K562 (cell line): ENCODE measurements around the gene DZIP1. TPM values are rescaled to one million over a fixed set of nuclear protein-coding genes. Genes with fewer than 3 reads are reported as not detected.

Source experiments
- ATAC-seq: fragments of 200-7000 bp; cut with Tn5 transposase; 3 replicates; pipeline ENCODE4 v1.9.1; 2020; ENCODE audit warnings: moderate library complexity
- BruUV-seq: library from RNA; stranded (reverse); fragments of 400-500 nt; replicated peaks from 2 replicates; lab custom pipeline; 2021; lab: Mats Ljungman, UMichigan
- CTCF ChIA-PET: fragments of 300-600 bp; formaldehyde crosslinking; extraction: SDS; loops from one replicate; lab custom pipeline; 2021; ENCODE audit warnings: low intra/inter-chr PET ratio; lab: Yijun Ruan, JAX
- POLR2A ChIA-PET: fragments of 300-600, 350-650 bp; sonication (Branson Sonifier 250); formaldehyde crosslinking; extraction: SDS; loops from one replicate; lab custom pipeline; 2021; ENCODE audit warnings: antibody characterized with exemption, inconsistent platforms; lab: Yijun Ruan, JAX
- DNase-seq, 4 experiments: peaks; one replicate each; pipeline versions ENCODE4 v3.0.0 to v3.0.0-alpha.2; 2011 to 2018; ENCODE audit warnings: low spot score in 3 of 4, mixed read lengths in 3 of 4; ENCODE audit errors: extremely low read depth in 1 of 4
- FAIRE-seq: peaks from 2 replicates; lab custom pipeline; 2011; peaks lifted over from hg19 to GRCh38; lab: Jason Lieb, UNC
- H2AFZ ChIP-seq: 2 replicates; pipeline ENCODE4 v1.6.0; 2011; ENCODE audit warnings: low read depth, low read length, control low read depth, inconsistent platforms
- H3K27ac ChIP-seq: fragments of 200-600 bp; 3 replicates; pipeline ENCODE4 v1.8.0; 2011; ENCODE audit warnings: low read depth, mild to moderate bottlenecking, control low read depth, inconsistent platforms, low read length, moderate library complexity, mixed read lengths; ENCODE audit errors: extremely low read depth
- H3K27me3 ChIP-seq, 2 experiments: fragments of 300-600 bp in 1 of 2; 2 replicates in 1 of 2; 3 replicates in 1 of 2; pipeline versions ENCODE4 v1.6.0 to v1.8.0; 2011; ENCODE audit warnings: inconsistent platforms in 2 of 2, low read length in 2 of 2, mild to moderate bottlenecking in 1 of 2, mixed read lengths in 1 of 2, moderate library complexity in 1 of 2; ENCODE audit not compliant: control insufficient read depth in 2 of 2, insufficient read depth in 2 of 2
- H3K36me3 ChIP-seq: fragments of 300-600 bp; 3 replicates; pipeline ENCODE4 v1.8.0; 2011; ENCODE audit warnings: mild to moderate bottlenecking, low read length, inconsistent platforms; ENCODE audit not compliant: control insufficient read depth, insufficient read depth
- H3K4me1 ChIP-seq, 2 experiments: fragments of 200-600 bp in 1 of 2; replicated peaks in 1 of 2; 2 replicates in 1 of 2; 3 replicates in 1 of 2; pipeline versions ENCODE4 v1.5.1 to v1.8.0; 2011; ENCODE audit warnings: inconsistent platforms in 2 of 2, low read length in 2 of 2, mild to moderate bottlenecking in 1 of 2, mixed read lengths in 1 of 2, moderate library complexity in 1 of 2; ENCODE audit not compliant: control insufficient read depth in 2 of 2, insufficient read depth in 2 of 2
- H3K4me2 ChIP-seq: 2 replicates; pipeline ENCODE4 v1.6.1; 2011; ENCODE audit warnings: low read length, control low read depth, inconsistent platforms, mixed read lengths; ENCODE audit not compliant: insufficient read depth
- H3K4me3 ChIP-seq: fragments of 200-600 bp; sonication (generic), shearing (Covaris generic); 2 replicates; pipeline ENCODE4 v1.5.1; 2016; ENCODE audit warnings: control low read depth, inconsistent platforms
- H3K79me2 ChIP-seq: fragments of 200-600 bp; 3 replicates; pipeline ENCODE4 v1.8.0; 2011; ENCODE audit warnings: low read length, inconsistent platforms; ENCODE audit not compliant: control insufficient read depth, insufficient read depth
- H3K9ac ChIP-seq, 2 experiments: 2 replicates each; pipeline versions ENCODE4 v1.6.0 to v1.6.1; 2011; ENCODE audit warnings: low read depth in 2 of 2, low read length in 2 of 2, control low read depth in 1 of 2, inconsistent platforms in 1 of 2, mild to moderate bottlenecking in 1 of 2, mixed read lengths in 1 of 2; ENCODE audit not compliant: insufficient read depth in 1 of 2
- H3K9me1 ChIP-seq: one replicate; pipeline ENCODE4 v1.6.0; 2011; ENCODE audit warnings: inconsistent platforms, mild to moderate bottlenecking, low read length, moderate library complexity; ENCODE audit not compliant: control insufficient read depth, insufficient read depth
- H3K9me3 ChIP-seq: replicated peaks from 2 replicates; pipeline ENCODE4 v1.5.1; 2011; ENCODE audit warnings: low read depth, low read length, inconsistent platforms; ENCODE audit not compliant: control insufficient read depth, insufficient read depth
- H4K20me1 ChIP-seq: replicated peaks from 2 replicates; pipeline ENCODE4 v1.6.1; 2011; ENCODE audit warnings: low read length, inconsistent platforms, mixed read lengths; ENCODE audit not compliant: control insufficient read depth, insufficient read depth
- EGR1 ChIP-seq: fragments of 450-650 bp; conservative IDR thresholded peaks from 2 replicates; pipeline ENCODE4 v1.6.1; 2017; ENCODE audit warnings: mild to moderate bottlenecking
- HMGN3 ChIP-seq: IDR thresholded peaks from 2 replicates; pipeline ENCODE4 v1.6.1; 2011; ENCODE audit warnings: borderline replicate concordance, low read depth, mild to moderate bottlenecking, mixed read lengths, low read length; ENCODE audit not compliant: insufficient read length; ENCODE audit errors: extremely low read depth
- HNRNPUL1 ChIP-seq: fragments of 200-400 bp; formaldehyde crosslinking; IDR thresholded peaks from 2 replicates; pipeline ENCODE4 v1.6.1; 2017; ENCODE audit warnings: low read length
- LCOR ChIP-seq: sonication (generic); formaldehyde crosslinking; IDR thresholded peaks from 2 replicates; pipeline ENCODE4 v1.8.0; 2022; ENCODE audit warnings: mild to moderate bottlenecking, missing genetic modification reagents
- whole genome bisulfite sequencing: fragments of 100-300 bp; shearing (Covaris generic); methylation state at CpG from one replicate; pipeline ENCODE4 v1.1.6; 2016; ENCODE audit warnings: low coverage, mixed read lengths; ENCODE audit not compliant: insufficient coverage; ENCODE audit errors: missing lambda C conversion rate; 5-methylcytosine and 5-hydroxymethylcytosine counted together
- in situ Hi-C: fragments of 300-500 bp; cut with MboI; formaldehyde crosslinking; loops from 4 replicates; pipeline ENCODE4 v1.15.0; 2018; ENCODE audit warnings: inconsistent platforms, mixed read lengths
- intact Hi-C: fragments of 100-400 bp; cut with micrococcal nuclease; formaldehyde crosslinking; loops from 2 replicates; pipeline ENCODE4 v1.14.2; 2022
- polyA plus RNA-seq, 8 experiments: library from polyadenylated mRNA; depleted of rRNA in 4 of 8; stranded (reverse) in 5 of 8; unstranded in 3 of 8; fragments of >200 nt; fragmentation: Nextera tagmentation in 2 of 8; fragmentation: Illumina TruSeq in 1 of 8; extraction: Ambion mirVana in 2 of 8; extraction: Trizol in 1 of 8; gene quantifications; 2 replicates each; pipeline versions ENCODE4 v1.2.1 to v1.2.3, GENCODE V29; 2011 to 2014; ENCODE audit warnings: inconsistent platforms in 1 of 8, missing spikeins in 1 of 8
- total RNA-seq, 7 experiments: library from RNA; depleted of rRNA in 6 of 7; stranded (reverse); fragments of >200 nt in 6 of 7; fragmentation: Illumina TruSeq in 2 of 7; extraction: Trizol in 2 of 7; gene quantifications; 2 replicates each; pipeline versions ENCODE4 v1.2.1 to v1.2.3, GENCODE V29; 2011 to 2021; ENCODE audit warnings: low replicate concordance in 1 of 7
- TF ChIP-seq, protein P1 (sequence below), 2 experiments: fragments of 450-650 bp in 1 of 2; sonication (generic) in 1 of 2; formaldehyde crosslinking in 1 of 2; IDR thresholded peaks; 2 replicates each; pipeline versions ENCODE4 v1.7.1 to v1.9.0; 2016 to 2022; ENCODE audit warnings: inconsistent platforms in 1 of 2, mild to moderate bottlenecking in 1 of 2, missing genetic modification reagents in 1 of 2

Gene DZIP1
- total and polyA plus RNA-seq, 9 of the 15 experiments (the other 6 are each of a cell fraction or from before 2014, with no cell fraction given) = 0.07 TPM; not detected in 8

DNA sequence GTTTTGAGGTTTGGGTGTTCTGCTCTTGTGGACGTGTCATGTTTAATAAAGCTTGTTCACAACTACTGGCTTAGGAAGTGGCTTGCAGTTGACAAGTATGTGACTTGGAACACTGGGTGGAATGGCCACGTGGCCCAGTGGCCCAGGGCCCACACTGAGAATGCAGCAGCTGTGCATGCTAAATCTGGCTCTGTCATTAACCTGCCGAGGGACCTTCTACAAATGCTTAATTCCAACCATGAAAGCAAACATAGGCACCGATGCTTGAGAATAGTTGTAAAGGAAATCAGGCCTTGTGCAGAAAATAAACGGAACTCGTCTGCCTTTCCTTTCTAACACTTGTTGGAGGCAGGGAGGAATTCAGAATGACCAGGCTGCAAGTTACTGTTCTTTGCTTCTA is 103.6 kb downstream of the DZIP1 start:
- H3K9ac ChIP-seq = no peak overlapping the region
- FAIRE-seq (no peak), ATAC-seq (no peak), DNase-seq (no peak)
- WGBS = 3% methylated on average over 4 of the region's 6 CpGs
- no peak overlapping the region for H3K4me2 ChIP-seq
- H3K4me3 ChIP-seq = no peak overlapping the region
- H4K20me1 ChIP-seq = no peaks in the 10 kb centered on the region
- no peaks in the 10 kb centered on the region for H3K79me2 ChIP-seq
- intact Hi-C loops = no loop called here
- no peaks in the 10 kb centered on the region; a peak in 1 of 5 replicates for H3K4me1 ChIP-seq
- H3K9me3 ChIP-seq = no peaks in the 10 kb centered on the region
- in situ Hi-C loops = loop anchor here (25.0 kb wide), 1 partner anchor 296 kb away; no protein-coding TSS in a partner anchor
- H3K9me1 ChIP-seq = no peaks in the 10 kb centered on the region
- no peaks in the 10 kb centered on the region for H3K27me3 ChIP-seq
- no peaks in the 10 kb centered on the region for H3K36me3 ChIP-seq
- ChIA-PET CTCF (no interaction called here), POLR2A (no interaction called here)
- no peak overlapping the region for H3K27ac ChIP-seq
- BruUV-seq = no TSS peak
- TF ChIP-seq HMGN3 (no peak), HNRNPUL1 (no peak), LCOR (CRISPR knock-in tag) (no peak), EGR1 (no peak)
- TF ChIP-seq, protein P1, sequence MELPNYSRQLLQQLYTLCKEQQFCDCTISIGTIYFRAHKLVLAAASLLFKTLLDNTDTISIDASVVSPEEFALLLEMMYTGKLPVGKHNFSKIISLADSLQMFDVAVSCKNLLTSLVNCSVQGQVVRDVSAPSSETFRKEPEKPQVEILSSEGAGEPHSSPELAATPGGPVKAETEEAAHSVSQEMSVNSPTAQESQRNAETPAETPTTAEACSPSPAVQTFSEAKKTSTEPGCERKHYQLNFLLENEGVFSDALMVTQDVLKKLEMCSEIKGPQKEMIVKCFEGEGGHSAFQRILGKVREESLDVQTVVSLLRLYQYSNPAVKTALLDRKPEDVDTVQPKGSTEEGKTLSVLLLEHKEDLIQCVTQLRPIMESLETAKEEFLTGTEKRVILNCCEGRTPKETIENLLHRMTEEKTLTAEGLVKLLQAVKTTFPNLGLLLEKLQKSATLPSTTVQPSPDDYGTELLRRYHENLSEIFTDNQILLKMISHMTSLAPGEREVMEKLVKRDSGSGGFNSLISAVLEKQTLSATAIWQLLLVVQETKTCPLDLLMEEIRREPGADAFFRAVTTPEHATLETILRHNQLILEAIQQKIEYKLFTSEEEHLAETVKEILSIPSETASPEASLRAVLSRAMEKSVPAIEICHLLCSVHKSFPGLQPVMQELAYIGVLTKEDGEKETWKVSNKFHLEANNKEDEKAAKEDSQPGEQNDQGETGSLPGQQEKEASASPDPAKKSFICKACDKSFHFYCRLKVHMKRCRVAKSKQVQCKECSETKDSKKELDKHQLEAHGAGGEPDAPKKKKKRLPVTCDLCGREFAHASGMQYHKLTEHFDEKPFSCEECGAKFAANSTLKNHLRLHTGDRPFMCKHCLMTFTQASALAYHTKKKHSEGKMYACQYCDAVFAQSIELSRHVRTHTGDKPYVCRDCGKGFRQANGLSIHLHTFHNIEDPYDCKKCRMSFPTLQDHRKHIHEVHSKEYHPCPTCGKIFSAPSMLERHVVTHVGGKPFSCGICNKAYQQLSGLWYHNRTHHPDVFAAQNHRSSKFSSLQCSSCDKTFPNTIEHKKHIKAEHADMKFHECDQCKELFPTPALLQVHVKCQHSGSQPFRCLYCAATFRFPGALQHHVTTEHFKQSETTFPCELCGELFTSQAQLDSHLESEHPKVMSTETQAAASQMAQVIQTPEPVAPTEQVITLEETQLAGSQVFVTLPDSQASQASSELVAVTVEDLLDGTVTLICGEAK (IDR thresholded peaks at IDR 0.05) = 0 out of 2 replicates have a peak, but pooled peaks have one; percentile 18
- TF ChIP-seq, protein P1 (CRISPR knock-in tag; IDR thresholded peaks at IDR 0.05) = no peak
- H2AFZ ChIP-seq = no peak overlapping the region
